ENCODE data around the gene STARD3.

The STARD3 gene

GRCh38 chr17:39604911-39605491 is 31.9 kb upstream of the STARD3 start:
- Histone ChIP-seq H3K9me3 (ENCODE audit: control insufficient read depth, low read length) (no peaks in the 10 kb centered on the region), H3K27ac (ENCODE audit: insufficient read depth, low read length, poor library complexity, severe bottlenecking) (no peak overlapping the region), H3K4me1 (ENCODE audit: control insufficient read depth, insufficient read depth, low read length, poor library complexity, severe bottlenecking) (peaks cover 37% of the 10 kb centered on the region), H3K4me3 (ENCODE audit: insufficient read depth, low read depth, low read length, poor library complexity, severe bottlenecking) (no peak overlapping the region), H3K27me3 (replicated peaks; ENCODE audit: control insufficient read depth, insufficient read depth, low read length, poor library complexity, severe bottlenecking) (peaks cover 76% of the 10 kb centered on the region), H3K36me3 (ENCODE audit: control insufficient read depth, insufficient read depth, low read length) (no peaks in the 10 kb centered on the region)
- DNase-seq, result no peak

- Histone ChIP-seq H3K4me3 (ENCODE audit: insufficient read depth, low read depth, low read length, poor library complexity, severe bottlenecking) (peak overlapping the region; percentile 7), H3K36me3 (ENCODE audit: control insufficient read depth, insufficient read depth, low read length) (no peaks in the 10 kb centered on the region), H3K27me3 (replicated peaks; ENCODE audit: control insufficient read depth, insufficient read depth, low read length, poor library complexity, severe bottlenecking) (peaks cover 68% of the 10 kb centered on the region), H3K9me3 (ENCODE audit: control insufficient read depth, low read length) (no peaks in the 10 kb centered on the region), H3K4me1 (ENCODE audit: control insufficient read depth, insufficient read depth, low read length, poor library complexity, severe bottlenecking) (peaks cover 37% of the 10 kb centered on the region), H3K27ac (ENCODE audit: insufficient read depth, low read length, poor library complexity, severe bottlenecking) (no peak overlapping the region)
- DNase-seq, result no peak
Observed at GRCh38 chr17:39605492-39606433, 31.2 kb upstream of the STARD3 start.

GRCh38 chr17:39606434-39607056 is 30.4 kb upstream of the STARD3 start:
- DNase-seq, result no peak
- Histone ChIP-seq H3K4me3 (ENCODE audit: insufficient read depth, low read depth, low read length, poor library complexity, severe bottlenecking) (peak overlapping the region; percentile 7), H3K9me3 (ENCODE audit: control insufficient read depth, low read length) (no peaks in the 10 kb centered on the region), H3K27ac (ENCODE audit: insufficient read depth, low read length, poor library complexity, severe bottlenecking) (no peak overlapping the region), H3K36me3 (ENCODE audit: control insufficient read depth, insufficient read depth, low read length) (no peaks in the 10 kb centered on the region), H3K4me1 (ENCODE audit: control insufficient read depth, insufficient read depth, low read length, poor library complexity, severe bottlenecking) (peaks cover 37% of the 10 kb centered on the region), H3K27me3 (replicated peaks; ENCODE audit: control insufficient read depth, insufficient read depth, low read length, poor library complexity, severe bottlenecking) (peaks cover 61% of the 10 kb centered on the region)

DNA sequence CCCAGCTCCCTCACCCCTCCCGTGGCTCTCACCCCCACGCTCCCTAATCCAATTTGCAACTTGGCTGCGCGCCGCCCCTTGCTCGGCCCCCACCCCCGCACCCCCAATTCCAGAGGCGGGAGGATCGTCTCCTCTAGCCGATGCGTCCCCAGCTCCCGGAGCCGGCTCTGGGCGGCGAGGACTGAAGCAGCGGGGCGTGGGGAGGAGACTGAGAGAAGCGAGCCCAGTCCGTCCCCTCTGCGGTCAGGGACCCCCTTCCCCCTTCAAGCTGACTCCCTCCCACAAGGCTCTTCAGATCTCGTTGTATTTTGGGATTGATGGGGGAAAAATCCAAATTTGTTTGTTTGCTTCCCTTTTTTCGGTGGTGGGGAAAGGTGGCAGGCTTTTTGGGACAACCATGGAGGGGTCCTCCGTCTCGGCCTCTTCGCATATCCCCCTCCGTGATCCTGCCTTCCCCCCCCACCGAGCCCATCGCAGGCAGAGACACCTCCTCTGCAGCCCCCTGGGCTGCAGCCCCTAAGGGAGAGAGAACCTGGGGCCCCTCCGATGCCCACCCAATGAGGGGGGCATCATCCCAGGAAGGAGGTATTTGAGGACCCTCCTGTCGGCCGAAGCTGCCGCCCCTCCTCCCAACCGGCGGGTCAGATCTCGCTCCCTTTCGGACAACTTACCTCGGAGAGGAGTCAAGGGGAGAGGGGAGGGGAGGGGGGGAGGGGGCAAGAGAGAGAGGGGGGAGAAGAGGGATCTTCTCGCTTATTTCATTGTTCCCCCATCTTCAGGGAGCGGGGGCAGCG is 29.7 kb upstream of the STARD3 start:
- Histone ChIP-seq H3K9me3 (ENCODE audit: control insufficient read depth, low read length) (no peaks in the 10 kb centered on the region), H3K27ac (ENCODE audit: insufficient read depth, low read length, poor library complexity, severe bottlenecking) (no peak overlapping the region), H3K4me3 (ENCODE audit: insufficient read depth, low read depth, low read length, poor library complexity, severe bottlenecking) (no peak overlapping the region), H3K36me3 (ENCODE audit: control insufficient read depth, insufficient read depth, low read length) (no peaks in the 10 kb centered on the region), H3K4me1 (ENCODE audit: control insufficient read depth, insufficient read depth, low read length, poor library complexity, severe bottlenecking) (peaks cover 37% of the 10 kb centered on the region), H3K27me3 (replicated peaks; ENCODE audit: control insufficient read depth, insufficient read depth, low read length, poor library complexity, severe bottlenecking) (peaks cover 54% of the 10 kb centered on the region)
- DNase-seq, result no peak

GRCh38 chr17:39607851-39608130 is 29.2 kb upstream of the STARD3 start, which contains the start of gene NEUROD2:
TSS of gene NEUROD2 (minus strand) at chr17:39607920. CDS start at chr17:39606599, 1,321 bp downstream.
- Histone ChIP-seq H3K27me3 (replicated peaks; ENCODE audit: control insufficient read depth, insufficient read depth, low read length, poor library complexity, severe bottlenecking) (peaks cover 49% of the 10 kb centered on the region), H3K9me3 (ENCODE audit: control insufficient read depth, low read length) (no peaks in the 10 kb centered on the region), H3K4me3 (ENCODE audit: insufficient read depth, low read depth, low read length, poor library complexity, severe bottlenecking) (no peak within 1 kb of the TSS), H3K36me3 (ENCODE audit: control insufficient read depth, insufficient read depth, low read length) (no peaks in the 10 kb centered on the region), H3K4me1 (ENCODE audit: control insufficient read depth, insufficient read depth, low read length, poor library complexity, severe bottlenecking) (peaks cover 37% of the 10 kb centered on the region), H3K27ac (ENCODE audit: insufficient read depth, low read length, poor library complexity, severe bottlenecking) (no peak within 1 kb of the TSS)
- DNase-seq, result no peak

GRCh38 chr17:39608142-39608981 is 28.6 kb upstream of the STARD3 start:
- Histone ChIP-seq H3K36me3 (ENCODE audit: control insufficient read depth, insufficient read depth, low read length) (no peaks in the 10 kb centered on the region), H3K9me3 (ENCODE audit: control insufficient read depth, low read length) (no peaks in the 10 kb centered on the region), H3K27me3 (replicated peaks; ENCODE audit: control insufficient read depth, insufficient read depth, low read length, poor library complexity, severe bottlenecking) (peaks cover 48% of the 10 kb centered on the region), H3K4me1 (ENCODE audit: control insufficient read depth, insufficient read depth, low read length, poor library complexity, severe bottlenecking) (peaks cover 37% of the 10 kb centered on the region), H3K4me3 (ENCODE audit: insufficient read depth, low read depth, low read length, poor library complexity, severe bottlenecking) (no peak overlapping the region), H3K27ac (ENCODE audit: insufficient read depth, low read length, poor library complexity, severe bottlenecking) (no peak overlapping the region)
- no peak for DNase-seq

GRCh38 chr17:39609416-39610025 is 27.4 kb upstream of the STARD3 start:
- Histone ChIP-seq H3K27ac (ENCODE audit: insufficient read depth, low read length, poor library complexity, severe bottlenecking) (no peak overlapping the region), H3K36me3 (ENCODE audit: control insufficient read depth, insufficient read depth, low read length) (no peaks in the 10 kb centered on the region), H3K27me3 (replicated peaks; ENCODE audit: control insufficient read depth, insufficient read depth, low read length, poor library complexity, severe bottlenecking) (peaks cover 40% of the 10 kb centered on the region), H3K4me1 (ENCODE audit: control insufficient read depth, insufficient read depth, low read length, poor library complexity, severe bottlenecking) (peaks cover 29% of the 10 kb centered on the region), H3K9me3 (ENCODE audit: control insufficient read depth, low read length) (no peaks in the 10 kb centered on the region), H3K4me3 (ENCODE audit: insufficient read depth, low read depth, low read length, poor library complexity, severe bottlenecking) (no peak overlapping the region)
- DNase-seq, result no peak

GRCh38 chr17:39611401-39612112 is 25.4 kb upstream of the STARD3 start:
- DNase-seq, result no peak
- Histone ChIP-seq H3K9me3 (ENCODE audit: control insufficient read depth, low read length) (no peaks in the 10 kb centered on the region), H3K27me3 (replicated peaks; ENCODE audit: control insufficient read depth, insufficient read depth, low read length, poor library complexity, severe bottlenecking) (peaks cover 21% of the 10 kb centered on the region), H3K4me3 (ENCODE audit: insufficient read depth, low read depth, low read length, poor library complexity, severe bottlenecking) (no peak overlapping the region), H3K4me1 (ENCODE audit: control insufficient read depth, insufficient read depth, low read length, poor library complexity, severe bottlenecking) (peaks cover 9% of the 10 kb centered on the region), H3K27ac (ENCODE audit: insufficient read depth, low read length, poor library complexity, severe bottlenecking) (no peak overlapping the region), H3K36me3 (ENCODE audit: control insufficient read depth, insufficient read depth, low read length) (no peaks in the 10 kb centered on the region)
